ENCODE measurements around the gene JPH2. TPM values are rescaled to one million over a fixed set of nuclear protein-coding genes. Genes with fewer than 3 reads are reported as not detected.
A peak's percentile ranks its signal among the peaks of the same experiment; 100 is the strongest.
"Not testable (repeated sequence)": the region's sequence is repeated elsewhere in the genome, so short reads cannot be mapped to it uniquely, and the experiment has no call there.

The JPH2 gene
- total RNA-seq, 1 experiment from 2014 or later, result 31.8 TPM

GRCh38 chr20:44211177-44212039 lies 24.4 kb upstream of the JPH2 start:
- peak; percentile 60 for DNase-seq (ENCODE audit: low read depth)

- peak; percentile 96 for DNase-seq (ENCODE audit: low read depth)
Measured at GRCh38 chr20:44210406-44211176, 23.6 kb upstream of the JPH2 start, which contains the start of gene OSER1. OSER1 (minus strand) TSS chr20:44210771; CDS start chr20:44206957, 3,814 bp downstream.

GRCh38 chr20:44209686-44210405 lies 22.9 kb upstream of the JPH2 start:
- DNase-seq (ENCODE audit: low read depth), result no peak

GRCh38 chr20:44208770-44209169 lies 21.8 kb upstream of the JPH2 start:
- DNase-seq (ENCODE audit: low read depth), result no peak

GRCh38 chr20:44208165-44208564 lies 21.2 kb upstream of the JPH2 start:
- no peak for DNase-seq (ENCODE audit: low read depth)

- peak; percentile 29 for DNase-seq (ENCODE audit: low read depth)
Measured at GRCh38 chr20:44207126-44207723, 20.2 kb upstream of the JPH2 start.

GRCh38 chr20:44206132-44206531 lies 19.1 kb upstream of the JPH2 start:
- no peak for DNase-seq (ENCODE audit: low read depth)

- DNase-seq (ENCODE audit: low read depth), result no peak
Measured at GRCh38 chr20:44204832-44205215, 17.8 kb upstream of the JPH2 start.

GRCh38 chr20:44204156-44204831 lies 17.3 kb upstream of the JPH2 start:
- peak; percentile 94 for DNase-seq (ENCODE audit: low read depth)

- peak; percentile 56 for DNase-seq (ENCODE audit: low read depth)
Measured at GRCh38 chr20:44203161-44203560, 16.2 kb upstream of the JPH2 start.

- no peak for DNase-seq (ENCODE audit: low read depth)
Measured at GRCh38 chr20:44200983-44201382, 14.0 kb upstream of the JPH2 start.

GRCh38 chr20:44200371-44200770 lies 13.4 kb upstream of the JPH2 start:
- no peak for DNase-seq (ENCODE audit: low read depth)

GRCh38 chr20:44199877-44200276 lies 12.9 kb upstream of the JPH2 start:
- DNase-seq (ENCODE audit: low read depth), result no peak

GRCh38 chr20:44198872-44199271 lies 11.9 kb upstream of the JPH2 start:
- DNase-seq (ENCODE audit: low read depth), result no peak

GRCh38 chr20:44196271-44196670 lies 9.3 kb upstream of the JPH2 start:
- no peak for DNase-seq (ENCODE audit: low read depth)

GRCh38 chr20:44195605-44196004 lies 8.6 kb upstream of the JPH2 start:
- no peak for DNase-seq (ENCODE audit: low read depth)

- no peak for DNase-seq (ENCODE audit: low read depth)
Measured at GRCh38 chr20:44193801-44194200, 6.8 kb upstream of the JPH2 start.

- not testable (repeated sequence) for DNase-seq (ENCODE audit: low read depth)
Measured at GRCh38 chr20:44191640-44192039, 4.7 kb upstream of the JPH2 start.

- peak; percentile 79 for DNase-seq (ENCODE audit: low read depth)
Measured at GRCh38 chr20:44190197-44190852, 3.3 kb upstream of the JPH2 start.

- no peak for DNase-seq (ENCODE audit: low read depth)
Measured at GRCh38 chr20:44188752-44189151, 1.8 kb upstream of the JPH2 start.

All from LHCN-M2 (cell line).